Memory B cell (primary cell): ENCODE data around the gene FAAP24.
"Not testable (repeated sequence)": the region's sequence is repeated elsewhere in the genome, so short reads cannot be mapped to it uniquely, and the experiment has no call there.

Experiments
- ATAC-seq: fragments of 150-1000 bp; cut with Tn5 transposase; 2 replicates; pipeline ENCODE4 v1.10.0; 2021; ENCODE audit warnings: low read depth, mild to moderate bottlenecking, moderate library complexity
- DNase-seq, 2 donors: peaks; one replicate each; pipeline ENCODE4 v3.0.0; 2022; ENCODE audit warnings: low spot score in 2 of 2
- H3K27ac Mint-ChIP-seq: one replicate; pipeline ENCODE4 v1.8.0; 2022; ENCODE audit warnings: mild to moderate bottlenecking, moderate library complexity, mixed read lengths
- H3K27me3 Mint-ChIP-seq: one replicate; pipeline ENCODE4 v1.8.0; 2022; ENCODE audit warnings: mixed read lengths
- H3K36me3 Mint-ChIP-seq: one replicate; pipeline ENCODE4 v1.8.0; 2022; ENCODE audit warnings: mild to moderate bottlenecking, mixed read lengths
- H3K4me1 Mint-ChIP-seq: one replicate; pipeline ENCODE4 v1.8.0; 2022; ENCODE audit warnings: mixed read lengths
- H3K4me3 Mint-ChIP-seq: one replicate; pipeline ENCODE4 v1.8.0; 2022; ENCODE audit warnings: mild to moderate bottlenecking, moderate library complexity, mixed read lengths
- H3K9me3 Mint-ChIP-seq: one replicate; pipeline ENCODE4 v1.8.0; 2022; ENCODE audit warnings: mixed read lengths

FAAP24 gene, protein sequence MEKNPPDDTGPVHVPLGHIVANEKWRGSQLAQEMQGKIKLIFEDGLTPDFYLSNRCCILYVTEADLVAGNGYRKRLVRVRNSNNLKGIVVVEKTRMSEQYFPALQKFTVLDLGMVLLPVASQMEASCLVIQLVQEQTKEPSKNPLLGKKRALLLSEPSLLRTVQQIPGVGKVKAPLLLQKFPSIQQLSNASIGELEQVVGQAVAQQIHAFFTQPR

GRCh38 chr19:32971715-32972540, at the start of gene FAAP24, which contains the start of gene CEP89:
Gene FAAP24, plus strand, starts transcription at chr19:32972242. Its CDS starts 955 bp downstream, at chr19:32973197.
Gene CEP89, minus strand, starts transcription at chr19:32971958. Its CDS starts 84 bp downstream, at chr19:32971874.
- H3K4me1 Mint-ChIP-seq: peaks cover 14% of the 10 kb centered on the region
- DNase-seq (peak; percentile 98 to 99), ATAC-seq (peak; percentile 96)
- peaks cover 7% of the 10 kb centered on the region for H3K36me3 Mint-ChIP-seq
- H3K4me3 Mint-ChIP-seq: peak within 1 kb of the TSS; percentile 98
- H3K27ac Mint-ChIP-seq: peak within 1 kb of the TSS; percentile 94
- H3K27me3 Mint-ChIP-seq: no peaks in the 10 kb centered on the region
- H3K9me3 Mint-ChIP-seq: no peaks in the 10 kb centered on the region

GRCh38 chr19:32924200-32924599, 47.8 kb upstream of the FAAP24 start:
- DNase-seq (no peak), ATAC-seq (no peak)
- Mint-ChIP-seq H3K9me3 (peaks cover 11% of the 10 kb centered on the region), H3K4me3 (no peak overlapping the region), H3K36me3 (peaks cover 32% of the 10 kb centered on the region), H3K27ac (no peak overlapping the region), H3K27me3 (no peaks in the 10 kb centered on the region), H3K4me1 (no peaks in the 10 kb centered on the region)

- Mint-ChIP-seq H3K9me3 (peaks cover 11% of the 10 kb centered on the region), H3K27me3 (no peaks in the 10 kb centered on the region), H3K4me1 (no peaks in the 10 kb centered on the region), H3K4me3 (no peak overlapping the region), H3K36me3 (peaks cover 46% of the 10 kb centered on the region), H3K27ac (no peak overlapping the region)
- DNase-seq (no peak), ATAC-seq (no peak)
Observed at GRCh38 chr19:32928806-32929205, 43.2 kb upstream of the FAAP24 start.

GRCh38 chr19:32930567-32930966, 41.5 kb upstream of the FAAP24 start:
- H3K36me3 Mint-ChIP-seq: peaks cover 56% of the 10 kb centered on the region
- H3K27ac Mint-ChIP-seq: no peak overlapping the region
- H3K4me3 Mint-ChIP-seq: no peak overlapping the region
- H3K4me1 Mint-ChIP-seq: no peaks in the 10 kb centered on the region
- no peaks in the 10 kb centered on the region for H3K27me3 Mint-ChIP-seq
- ATAC-seq (no peak), DNase-seq (no peak)
- peaks cover 11% of the 10 kb centered on the region for H3K9me3 Mint-ChIP-seq

- ATAC-seq: no peak
- Mint-ChIP-seq H3K4me3 (no peak overlapping the region), H3K36me3 (peaks cover 53% of the 10 kb centered on the region), H3K9me3 (peaks cover 5% of the 10 kb centered on the region), H3K4me1 (no peaks in the 10 kb centered on the region), H3K27ac (no peak overlapping the region), H3K27me3 (no peaks in the 10 kb centered on the region)
- no peak for DNase-seq
Observed at GRCh38 chr19:32933571-32933970, 38.5 kb upstream of the FAAP24 start.

DNA sequence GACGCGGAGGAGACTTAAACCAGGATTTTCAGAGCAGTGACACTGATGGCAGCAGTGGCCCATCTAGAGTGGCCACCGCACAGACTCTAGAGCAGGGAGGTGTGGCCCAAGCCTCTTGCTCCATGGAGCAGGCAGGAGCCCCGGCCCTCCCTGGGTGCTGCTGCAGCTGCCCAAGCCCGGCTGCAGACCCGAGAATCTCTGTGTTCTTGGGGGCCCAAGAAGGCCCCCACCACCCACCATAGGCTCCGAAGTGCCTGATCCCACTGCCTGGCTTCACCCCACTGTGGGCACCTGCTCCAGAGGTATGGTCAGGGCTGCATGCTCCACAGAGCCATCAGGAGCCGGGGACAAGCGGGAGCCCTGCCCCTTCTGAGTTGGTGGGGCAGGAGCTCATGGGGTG, 36.4 kb upstream of the FAAP24 start:
- H3K4me1 Mint-ChIP-seq: no peaks in the 10 kb centered on the region
- H3K4me3 Mint-ChIP-seq: no peak overlapping the region
- no peak overlapping the region for H3K27ac Mint-ChIP-seq
- H3K36me3 Mint-ChIP-seq: peaks cover 45% of the 10 kb centered on the region
- no peaks in the 10 kb centered on the region for H3K27me3 Mint-ChIP-seq
- H3K9me3 Mint-ChIP-seq: no peaks in the 10 kb centered on the region
- ATAC-seq (no peak), DNase-seq (no peak)

DNA sequence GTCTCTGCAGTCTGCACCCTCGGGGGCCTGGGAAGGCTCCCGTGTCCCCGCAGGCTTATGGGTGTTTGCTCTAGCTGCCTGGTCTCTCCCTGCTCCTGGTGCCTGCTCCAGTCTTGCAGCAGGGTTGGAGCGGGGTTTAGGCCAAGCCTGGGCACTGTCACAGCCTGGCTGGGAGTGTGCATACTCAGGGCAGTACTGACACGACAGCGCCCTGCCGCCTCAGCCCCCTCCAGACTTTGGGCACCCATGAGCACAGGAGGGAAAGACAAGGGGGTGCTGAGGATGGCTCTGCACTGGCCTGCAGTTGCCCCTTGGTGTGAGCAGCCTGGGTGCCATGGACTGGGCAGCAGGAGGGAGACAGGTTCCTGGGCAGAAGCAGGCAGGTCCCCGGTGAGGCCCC, 36.0 kb upstream of the FAAP24 start:
- ATAC-seq: no peak
- no peaks in the 10 kb centered on the region for H3K27me3 Mint-ChIP-seq
- no peaks in the 10 kb centered on the region for H3K9me3 Mint-ChIP-seq
- DNase-seq: no peak
- peaks cover 41% of the 10 kb centered on the region for H3K36me3 Mint-ChIP-seq
- no peak overlapping the region for H3K27ac Mint-ChIP-seq
- no peaks in the 10 kb centered on the region for H3K4me1 Mint-ChIP-seq
- no peak overlapping the region for H3K4me3 Mint-ChIP-seq

DNA sequence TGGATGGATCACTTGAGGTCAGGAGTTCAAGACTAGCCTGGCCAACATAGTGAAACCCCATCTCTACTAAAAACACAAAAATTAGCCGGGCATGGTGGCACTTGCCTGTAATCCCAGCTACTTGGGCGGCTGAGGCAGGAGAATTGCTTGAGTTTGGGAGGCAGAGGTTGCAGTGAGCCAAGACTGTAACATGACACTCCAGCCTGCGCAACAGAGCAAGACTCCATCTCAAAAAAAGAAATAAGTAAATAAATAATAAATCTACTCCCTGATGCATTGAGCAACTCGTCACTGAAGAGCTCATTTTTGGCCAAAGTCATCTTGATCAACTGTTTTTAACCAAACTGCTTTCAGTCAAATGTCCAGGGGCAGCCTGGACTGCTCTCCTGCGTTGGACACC, 30.8 kb upstream of the FAAP24 start:
- not testable (repeated sequence) for H3K4me1 Mint-ChIP-seq, DNase-seq, H3K27ac Mint-ChIP-seq

DNA sequence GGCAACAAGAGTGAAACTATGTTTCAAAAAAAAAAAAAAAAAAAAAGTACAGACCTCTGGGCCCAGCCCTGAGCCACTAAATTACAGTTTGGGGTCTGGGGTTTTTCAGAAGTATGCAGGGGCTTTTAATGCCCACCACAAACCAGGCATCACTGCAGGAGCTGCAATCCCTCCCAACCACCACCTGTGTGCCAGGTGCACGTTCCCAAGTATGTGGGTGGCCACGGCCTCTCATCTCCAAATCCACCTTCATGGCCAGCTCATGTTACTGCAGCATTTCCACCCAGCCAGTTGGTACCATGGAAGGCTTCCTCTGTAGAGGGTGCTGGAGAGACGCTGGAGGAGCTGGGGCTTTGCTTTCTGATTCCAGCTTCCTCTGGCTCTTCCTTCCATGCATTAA, 26.8 kb upstream of the FAAP24 start:
- Mint-ChIP-seq H3K9me3 (peaks cover 6% of the 10 kb centered on the region), H3K27me3 (no peaks in the 10 kb centered on the region), H3K36me3 (peaks cover 55% of the 10 kb centered on the region), H3K4me1 (no peaks in the 10 kb centered on the region), H3K27ac (no peak overlapping the region), H3K4me3 (no peak overlapping the region)
- ATAC-seq (no peak), DNase-seq (no peak)

More for the DNA sequence above, 30.8 kb upstream of the FAAP24 start:
- not testable (repeated sequence) for H3K27me3 Mint-ChIP-seq, ATAC-seq, H3K9me3 Mint-ChIP-seq, H3K4me3 Mint-ChIP-seq
- H3K36me3 Mint-ChIP-seq: peaks cover 41% of the 10 kb centered on the region

GRCh38 chr19:32966750-32967149, 5.3 kb upstream of the FAAP24 start:
- peaks cover 19% of the 10 kb centered on the region for H3K36me3 Mint-ChIP-seq
- H3K4me1 Mint-ChIP-seq: peaks cover 8% of the 10 kb centered on the region
- H3K27me3 Mint-ChIP-seq: no peaks in the 10 kb centered on the region
- no peaks in the 10 kb centered on the region for H3K9me3 Mint-ChIP-seq
- no peak overlapping the region for H3K27ac Mint-ChIP-seq
- DNase-seq: no peak
- ATAC-seq: no peak
- no peak overlapping the region for H3K4me3 Mint-ChIP-seq

DNA sequence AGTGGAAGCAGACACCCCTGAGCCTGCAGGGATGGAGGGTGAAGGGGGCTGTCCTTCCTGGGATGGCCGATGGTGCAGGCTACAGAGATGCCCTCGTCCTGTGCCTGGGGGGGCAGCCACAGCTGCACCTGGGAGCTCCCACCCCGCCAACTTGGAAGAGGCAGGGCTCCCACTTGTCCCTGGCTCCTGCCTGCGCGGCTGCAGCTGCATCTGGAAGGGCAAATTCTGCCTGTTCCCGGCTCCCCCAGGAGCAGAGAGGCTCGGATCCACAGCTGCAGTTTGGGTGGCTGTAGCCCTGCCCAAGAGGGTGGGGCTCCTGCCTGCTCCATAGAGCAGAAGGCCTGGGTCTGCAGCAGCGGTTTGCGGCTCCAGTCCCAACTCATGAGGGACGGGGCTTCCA, 2.5 kb upstream of the FAAP24 start:
- Mint-ChIP-seq H3K9me3 (no peaks in the 10 kb centered on the region), H3K4me1 (peaks cover 11% of the 10 kb centered on the region), H3K27me3 (no peaks in the 10 kb centered on the region), H3K27ac (no peak overlapping the region), H3K4me3 (no peak overlapping the region), H3K36me3 (peaks cover 4% of the 10 kb centered on the region)
- no peak for DNase-seq
- no peak for ATAC-seq

DNA sequence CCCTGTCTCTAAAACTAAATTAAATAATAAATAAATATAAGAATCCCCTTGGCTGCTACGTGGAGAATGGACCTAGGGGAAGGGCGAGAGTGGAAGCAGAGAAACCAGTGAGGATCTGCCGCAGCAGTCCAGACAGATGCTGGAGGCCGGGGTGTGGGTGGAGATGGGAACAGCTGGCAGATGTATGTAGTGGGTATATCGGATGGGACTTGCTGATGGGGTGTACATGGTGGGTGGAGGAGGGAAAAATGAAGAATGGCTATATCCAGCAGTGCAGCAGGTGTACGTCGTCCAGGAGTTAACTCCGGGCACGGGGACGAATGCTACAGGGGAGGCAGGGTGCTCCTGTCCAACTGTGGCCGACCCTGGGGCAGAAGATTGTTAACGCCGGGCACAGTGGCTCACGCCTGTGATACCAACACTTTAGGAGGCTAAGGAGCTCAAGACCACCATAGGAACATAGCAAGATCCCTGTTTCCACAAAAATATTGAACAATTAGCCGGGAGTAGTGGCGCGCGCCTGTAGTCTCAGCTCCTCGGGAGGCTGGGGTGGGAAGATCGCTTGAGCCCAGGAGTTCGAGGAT, 938 bp upstream of the FAAP24 start:
- H3K27me3 Mint-ChIP-seq: no peaks in the 10 kb centered on the region

DNA sequence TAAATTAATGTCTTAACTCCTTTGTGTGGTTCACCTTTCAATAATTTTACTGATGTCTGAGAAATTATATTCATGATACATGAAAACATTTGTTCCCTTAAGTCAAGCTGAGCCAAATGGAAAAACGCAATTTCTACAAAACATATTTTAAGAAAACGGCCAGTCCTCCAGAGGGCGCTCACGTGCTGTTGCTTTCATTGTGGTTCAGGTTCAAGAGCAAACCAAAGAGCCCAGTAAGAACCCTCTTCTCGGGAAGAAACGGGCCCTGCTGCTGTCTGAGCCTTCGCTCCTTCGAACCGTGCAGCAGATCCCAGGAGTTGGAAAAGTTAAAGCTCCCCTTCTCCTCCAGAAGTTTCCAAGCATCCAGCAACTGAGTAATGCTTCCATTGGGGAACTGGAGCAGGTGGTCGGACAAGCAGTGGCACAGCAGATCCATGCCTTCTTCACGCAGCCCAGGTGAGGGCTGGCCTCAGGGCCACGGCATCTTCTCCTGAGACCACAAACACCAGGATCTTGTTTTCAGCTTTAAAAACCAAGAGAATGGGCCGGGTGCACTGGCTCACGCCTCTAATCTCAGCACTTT, 4.3 kb downstream of the FAAP24 start:
- Mint-ChIP-seq H3K9me3 (no peaks in the 10 kb centered on the region), H3K4me3 (no peak overlapping the region), H3K27me3 (no peaks in the 10 kb centered on the region), H3K27ac (no peak overlapping the region), H3K4me1 (peaks cover 6% of the 10 kb centered on the region), H3K36me3 (peaks cover 4% of the 10 kb centered on the region)
- ATAC-seq: no peak
- peak in 1 of 2 donors; percentile 25 for DNase-seq

More for the DNA sequence above, 938 bp upstream of the FAAP24 start:
- ATAC-seq: no peak
- H3K4me3 Mint-ChIP-seq: peak overlapping the region; percentile 98
- no peaks in the 10 kb centered on the region for H3K9me3 Mint-ChIP-seq
- DNase-seq: no peak
- peaks cover 14% of the 10 kb centered on the region for H3K4me1 Mint-ChIP-seq
- peak overlapping the region; percentile 8 for H3K27ac Mint-ChIP-seq
- H3K36me3 Mint-ChIP-seq: peaks cover 7% of the 10 kb centered on the region

DNA sequence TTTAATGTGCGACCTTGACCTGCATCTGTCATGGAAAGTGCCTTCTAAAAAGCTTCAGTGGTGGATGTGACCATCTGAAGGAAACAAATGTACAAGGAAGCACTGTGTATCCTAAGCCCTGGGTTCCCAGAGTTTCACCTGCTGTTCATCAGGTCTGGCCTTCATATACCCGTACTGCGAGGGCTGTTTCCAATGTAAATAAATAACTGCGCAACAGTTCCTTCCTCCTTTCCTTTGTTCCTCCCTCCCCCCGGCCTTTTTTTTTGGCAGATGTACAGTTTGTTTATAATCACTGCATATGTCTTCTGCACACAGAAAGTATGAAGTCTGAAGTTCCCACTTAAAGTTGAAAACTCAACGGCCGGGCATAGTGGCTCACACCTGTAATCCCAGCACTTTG, 5.2 kb downstream of the FAAP24 start:
- no peak overlapping the region for H3K4me3 Mint-ChIP-seq
- no peaks in the 10 kb centered on the region for H3K27me3 Mint-ChIP-seq
- ATAC-seq: no peak

More for the DNA sequence above, 5.2 kb downstream of the FAAP24 start:
- H3K27ac Mint-ChIP-seq: no peak overlapping the region
- DNase-seq: no peak
- H3K36me3 Mint-ChIP-seq: peaks cover 4% of the 10 kb centered on the region
- peaks cover 4% of the 10 kb centered on the region for H3K4me1 Mint-ChIP-seq
- H3K9me3 Mint-ChIP-seq: no peaks in the 10 kb centered on the region
